ENCODE measurements around the gene SLC6A18. TPM values are rescaled to one million over a fixed set of nuclear protein-coding genes. Genes with fewer than 3 reads are reported as not detected.

SLC6A18 gene
- total RNA-seq, 4 donors from 2014 or later, result not detected

DNA sequence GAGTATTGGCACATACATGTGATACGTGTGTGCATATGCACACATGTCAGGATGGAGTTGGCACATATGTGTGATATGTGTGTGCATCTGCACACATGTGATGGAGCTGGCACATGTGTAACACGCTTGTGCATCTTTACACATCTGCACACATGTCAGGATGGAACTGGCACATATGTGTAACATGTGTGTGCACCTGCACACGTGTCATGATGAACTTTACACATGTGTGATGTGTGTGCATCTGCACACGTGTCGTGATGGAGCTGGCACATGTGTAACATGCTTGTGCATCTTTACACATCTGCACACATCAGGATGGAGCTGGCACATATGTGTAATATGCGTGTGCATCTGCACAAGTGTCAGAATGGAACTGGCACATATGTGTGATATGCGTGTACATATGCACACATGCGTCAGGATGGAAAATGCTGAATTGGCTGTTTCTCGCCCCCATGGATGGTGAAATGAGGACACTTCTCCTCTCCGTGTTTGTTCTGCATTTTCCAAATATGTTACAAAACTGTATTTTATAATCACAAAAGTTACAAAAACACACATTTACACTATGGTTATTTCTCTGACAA lies 40.0 kb upstream of the SLC6A18 start:
- Histone ChIP-seq H3K9me3 (no peaks in the 10 kb centered on the region), H3K27me3 (peaks cover 0 to 78% (median 0%) of the 10 kb centered on the region in 4 donors), H3K27ac (no peak overlapping the region), H3K4me1 (no peaks in the 10 kb centered on the region), H3K36me3 (no peaks in the 10 kb centered on the region), H3K4me3 (no peak overlapping the region)
- intact Hi-C loops (cut with DNase I), result no loop called here
- no peak for DNase-seq
- TF ChIP-seq POLR2A (IDR thresholded peaks at IDR 0.05), result no peak
- TF ChIP-seq, protein P1, sequence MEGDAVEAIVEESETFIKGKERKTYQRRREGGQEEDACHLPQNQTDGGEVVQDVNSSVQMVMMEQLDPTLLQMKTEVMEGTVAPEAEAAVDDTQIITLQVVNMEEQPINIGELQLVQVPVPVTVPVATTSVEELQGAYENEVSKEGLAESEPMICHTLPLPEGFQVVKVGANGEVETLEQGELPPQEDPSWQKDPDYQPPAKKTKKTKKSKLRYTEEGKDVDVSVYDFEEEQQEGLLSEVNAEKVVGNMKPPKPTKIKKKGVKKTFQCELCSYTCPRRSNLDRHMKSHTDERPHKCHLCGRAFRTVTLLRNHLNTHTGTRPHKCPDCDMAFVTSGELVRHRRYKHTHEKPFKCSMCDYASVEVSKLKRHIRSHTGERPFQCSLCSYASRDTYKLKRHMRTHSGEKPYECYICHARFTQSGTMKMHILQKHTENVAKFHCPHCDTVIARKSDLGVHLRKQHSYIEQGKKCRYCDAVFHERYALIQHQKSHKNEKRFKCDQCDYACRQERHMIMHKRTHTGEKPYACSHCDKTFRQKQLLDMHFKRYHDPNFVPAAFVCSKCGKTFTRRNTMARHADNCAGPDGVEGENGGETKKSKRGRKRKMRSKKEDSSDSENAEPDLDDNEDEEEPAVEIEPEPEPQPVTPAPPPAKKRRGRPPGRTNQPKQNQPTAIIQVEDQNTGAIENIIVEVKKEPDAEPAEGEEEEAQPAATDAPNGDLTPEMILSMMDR (IDR thresholded peaks at IDR 0.05), result no peak
- 80 to 82% methylated on average over 9 to 10 of the region's 10 CpGs for WGBS, 2 donors

DNA sequence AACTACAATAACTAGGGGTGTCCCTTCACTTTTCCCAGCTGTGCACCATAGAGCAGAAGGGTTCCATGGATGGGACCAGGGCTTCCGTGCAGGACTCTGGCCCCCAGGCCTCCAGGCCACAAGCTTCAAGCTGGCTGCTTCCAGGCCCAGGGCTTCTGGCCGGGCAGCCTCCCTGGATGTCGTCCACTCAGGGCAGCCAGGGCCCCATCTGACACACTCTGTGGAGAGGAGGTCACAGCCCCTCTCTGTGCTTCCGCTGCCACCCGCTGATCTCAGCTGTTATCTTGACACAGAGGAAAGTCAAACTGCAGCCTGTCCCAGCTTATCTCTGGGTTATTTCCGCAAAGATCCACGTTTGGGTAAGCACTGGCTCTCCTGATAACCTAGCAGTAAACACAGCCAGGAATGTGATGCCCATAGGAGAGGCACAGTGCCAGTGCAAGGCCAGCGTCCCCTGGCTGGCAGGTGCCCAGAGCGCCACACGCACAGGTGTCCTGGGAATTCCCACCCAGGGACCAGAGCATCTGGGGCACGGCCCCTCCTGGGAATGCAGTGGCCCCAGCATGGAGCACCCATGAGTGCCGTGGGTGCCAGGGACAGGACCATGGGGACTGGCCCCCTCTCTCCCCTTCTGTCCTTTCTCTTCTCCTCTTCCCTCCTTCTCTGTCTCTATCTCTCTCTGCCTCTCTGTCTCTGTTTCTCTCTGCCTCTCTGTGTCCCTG lies 39.4 kb upstream of the SLC6A18 start:
- Histone ChIP-seq H3K27ac (no peak overlapping the region), H3K27me3 (peaks cover 0 to 81% (median 0%) of the 10 kb centered on the region in 4 donors), H3K4me1 (no peaks in the 10 kb centered on the region), H3K36me3 (no peaks in the 10 kb centered on the region), H3K4me3 (no peak overlapping the region), H3K9me3 (no peaks in the 10 kb centered on the region)
- no peak for TF ChIP-seq POLR2A (IDR thresholded peaks at IDR 0.05)
- TF ChIP-seq, protein P1 (IDR thresholded peaks at IDR 0.05), result no peak
- DNase-seq, result no peak
- WGBS, 2 donors, result 71 to 72% methylated on average over 2 to 8 of the region's 12 CpGs
- intact Hi-C loops (cut with DNase I), result no loop called here

DNA sequence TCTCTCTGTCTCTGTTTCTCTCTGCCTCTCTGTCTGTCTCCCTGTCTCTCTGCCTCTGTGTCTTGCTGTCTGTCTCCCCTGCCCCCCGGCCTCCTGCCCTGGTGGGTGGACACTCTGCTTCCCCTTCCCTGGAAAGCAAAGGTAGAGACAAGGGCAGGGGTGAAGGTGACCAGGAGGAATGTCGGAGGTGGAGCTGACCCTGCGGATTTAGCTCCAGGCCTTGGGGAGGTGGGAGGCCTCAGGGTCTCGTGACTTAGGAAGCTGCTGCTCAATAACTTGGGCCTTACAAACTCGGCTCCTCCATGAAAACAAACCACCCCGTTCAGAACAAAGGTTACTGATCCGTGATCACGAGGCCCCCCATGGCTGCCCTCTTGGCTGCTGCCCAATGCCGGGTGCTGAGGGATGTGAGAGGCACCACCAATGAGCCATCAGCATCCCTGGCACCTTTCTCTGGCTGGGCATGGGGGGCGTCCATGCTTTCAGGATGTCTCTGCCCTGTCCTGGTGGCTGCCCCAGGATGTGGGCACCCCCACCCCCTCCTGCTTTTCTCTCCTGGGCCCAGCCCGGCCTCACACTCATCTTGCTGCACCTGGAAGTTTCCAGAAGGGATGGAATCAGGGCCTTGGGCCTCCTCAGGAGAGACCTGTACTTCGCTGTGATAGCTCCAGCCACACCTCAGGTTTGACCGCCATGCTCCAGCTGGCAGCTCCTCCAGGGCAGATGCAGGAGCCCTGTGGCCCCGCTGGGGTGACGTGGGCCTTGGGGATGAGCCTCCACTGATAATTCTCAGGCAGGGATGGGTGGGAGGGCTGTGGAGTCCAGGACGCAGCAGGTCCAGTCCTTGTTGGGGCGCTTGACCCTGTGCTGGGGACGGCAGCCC lies 38.6 kb upstream of the SLC6A18 start:
- intact Hi-C loops (cut with DNase I), result no loop called here
- no peak for DNase-seq
- no peaks in the 10 kb centered on the region for H3K36me3 ChIP-seq
- H3K9me3 ChIP-seq, result no peaks in the 10 kb centered on the region
- no peak for TF ChIP-seq POLR2A (IDR thresholded peaks at IDR 0.05)
- TF ChIP-seq, protein P1 (IDR thresholded peaks at IDR 0.05), result no peak
- H3K27me3 ChIP-seq, result peaks cover 0 to 76% (median 0%) of the 10 kb centered on the region in 4 donors
- WGBS, 2 donors, result 36 to 55% methylated on average over 6 to 9 of the region's 18 CpGs
- H3K4me3 ChIP-seq, result no peak overlapping the region
- no peaks in the 10 kb centered on the region for H3K4me1 ChIP-seq
- no peak overlapping the region for H3K27ac ChIP-seq

DNA sequence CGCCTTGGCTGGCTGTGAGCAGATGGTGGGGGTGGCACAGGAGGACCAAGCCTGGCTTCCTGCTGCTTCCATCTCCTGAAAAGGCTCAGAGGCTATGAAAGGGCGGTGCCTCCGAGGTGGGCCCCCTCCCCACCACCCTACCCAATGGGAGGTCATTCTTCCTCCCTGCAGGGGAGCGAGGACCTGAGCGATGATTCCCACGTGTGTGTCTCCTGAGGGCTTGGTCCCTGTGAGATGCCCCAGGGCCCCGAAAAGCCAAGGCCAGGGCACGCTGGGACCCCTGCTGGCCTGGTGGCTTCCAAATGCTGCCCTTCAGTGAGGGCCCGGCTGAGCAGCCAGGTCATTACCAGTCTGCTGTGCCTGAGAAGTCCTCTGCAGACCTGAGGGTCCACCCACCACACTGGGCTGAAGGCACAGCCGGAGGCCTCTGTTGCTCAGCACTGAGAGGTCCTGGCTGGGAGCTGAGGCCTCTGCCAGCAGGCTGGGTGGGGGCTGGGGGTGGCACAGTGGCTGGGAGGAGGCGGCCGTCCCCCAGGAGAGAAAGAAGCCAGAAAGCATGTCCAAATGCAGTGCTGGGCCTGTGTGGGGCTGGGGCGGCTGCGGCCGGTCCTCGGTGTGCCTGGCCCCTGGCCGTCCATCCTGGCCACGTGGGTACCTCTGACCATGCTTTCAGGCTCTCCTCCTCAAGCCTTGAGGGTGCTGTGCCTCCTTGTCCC lies 37.8 kb upstream of the SLC6A18 start:
- Histone ChIP-seq H3K36me3 (no peaks in the 10 kb centered on the region), H3K4me3 (no peak overlapping the region), H3K27me3 (peaks cover 0 to 70% (median 0%) of the 10 kb centered on the region in 4 donors), H3K9me3 (no peaks in the 10 kb centered on the region), H3K4me1 (no peaks in the 10 kb centered on the region), H3K27ac (no peak overlapping the region)
- DNase-seq, result no peak
- intact Hi-C loops (cut with DNase I), result no loop called here
- TF ChIP-seq, protein P1 (IDR thresholded peaks at IDR 0.05), result no peak
- no peak for TF ChIP-seq POLR2A (IDR thresholded peaks at IDR 0.05)
- WGBS, 2 donors, result no CpG with 5 or more reads among the region's 18 CpGs

Measured in esophagus squamous epithelium (tissue), 5 donors.